Measurements from ENCODE around the gene SPNS1.

SPNS1 gene

DNA sequence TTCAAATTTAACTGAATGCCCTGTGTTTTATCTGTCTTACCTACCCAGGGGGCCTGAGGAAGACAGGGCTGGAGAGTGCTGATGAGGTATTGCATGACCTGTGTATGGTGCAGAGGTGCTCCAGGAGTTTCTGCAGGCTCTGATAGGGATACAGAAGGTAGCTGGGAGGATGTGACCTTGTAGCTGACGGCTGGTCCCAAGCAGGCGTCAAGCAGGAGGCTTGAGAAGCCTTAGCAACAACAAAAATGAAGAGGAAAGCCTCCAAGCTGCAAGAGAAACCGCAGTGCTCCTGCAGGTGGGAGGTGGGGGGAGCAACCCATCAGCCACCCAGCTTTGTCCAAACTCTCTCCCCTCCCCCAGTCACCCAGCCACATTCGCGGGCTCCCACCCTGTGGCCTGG, 50.6 kb downstream of the SPNS1 start:
- H3K4me3 ChIP-seq (ENCODE audit: low read depth, low read length) = no peak overlapping the region
- no peak for TF ChIP-seq CTCF (IDR thresholded peaks at IDR 0.05; ENCODE audit: low read depth, low read length, missing control alignments)
- DNase-seq (ENCODE audit: low read depth) = no peak

DNA sequence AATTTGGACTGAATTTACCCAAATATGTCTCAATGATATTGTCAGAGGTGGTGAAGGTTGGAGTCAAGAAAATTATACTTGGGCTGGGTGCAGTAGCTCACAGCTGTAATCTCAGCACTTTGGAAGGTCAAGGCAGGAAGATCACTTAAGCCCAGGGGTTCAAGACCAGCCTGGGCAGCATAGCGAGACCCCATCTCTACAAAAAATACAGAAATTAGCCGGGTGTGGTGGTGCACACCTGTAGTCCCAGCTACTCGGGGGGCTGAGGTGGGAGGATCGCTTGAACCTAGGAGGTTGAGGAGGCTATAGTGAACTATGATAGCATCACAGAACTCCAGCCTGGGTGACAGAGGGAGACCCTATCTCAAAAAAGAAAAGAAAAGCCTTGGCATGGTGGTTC, 51.2 kb downstream of the SPNS1 start:
- TF ChIP-seq CTCF (IDR thresholded peaks at IDR 0.05; ENCODE audit: low read depth, low read length, missing control alignments) = no peak
- no peak overlapping the region for H3K4me3 ChIP-seq (ENCODE audit: low read depth, low read length)

DNA sequence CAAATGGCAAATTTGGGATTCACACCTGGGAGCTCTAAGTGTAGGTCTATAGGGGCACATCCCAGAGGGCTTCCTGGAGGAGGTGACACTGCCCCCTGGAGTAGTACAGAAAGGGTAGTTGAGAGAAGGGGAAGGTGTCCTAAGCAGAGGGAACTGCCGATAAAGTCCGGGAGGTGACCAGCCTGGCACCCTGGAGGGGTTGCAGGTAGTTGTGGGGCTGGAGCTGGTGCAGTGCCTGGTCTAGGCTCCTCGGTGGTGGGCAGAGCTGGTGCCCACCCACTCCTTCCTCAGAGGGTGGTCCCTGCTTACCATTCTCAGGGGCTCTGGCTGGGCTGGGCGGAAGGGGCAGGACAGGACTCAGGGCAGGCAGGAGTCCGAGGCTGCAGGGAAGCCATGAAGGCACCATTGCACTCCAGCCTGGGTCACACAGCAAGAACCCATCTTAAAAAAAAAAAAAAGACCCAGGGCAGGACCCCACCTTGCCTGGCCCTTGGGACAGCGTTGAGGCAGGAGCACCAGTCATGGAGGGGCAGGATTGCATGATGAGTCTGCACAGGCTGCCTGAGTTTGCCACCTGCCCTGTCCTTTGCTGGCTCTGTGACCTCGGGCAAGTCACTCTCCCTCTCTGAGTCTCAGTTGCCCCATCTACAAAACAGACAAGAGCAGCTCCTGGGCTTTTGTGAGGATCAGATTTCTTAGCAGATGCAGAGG, 54.0 kb downstream of the SPNS1 start:
- no peak for TF ChIP-seq CTCF (IDR thresholded peaks at IDR 0.05; ENCODE audit: low read depth, low read length, missing control alignments)

More for the DNA sequence above, 51.2 kb downstream of the SPNS1 start:
- no peak for DNase-seq (ENCODE audit: low read depth)

GRCh38 chr16:29029168-29029994, 54.8 kb downstream of the SPNS1 start:
- H3K4me3 ChIP-seq (ENCODE audit: low read depth, low read length) = no peak overlapping the region
- no peak for TF ChIP-seq CTCF (IDR thresholded peaks at IDR 0.05; ENCODE audit: low read depth, low read length, missing control alignments)
- no peak for DNase-seq (ENCODE audit: low read depth)

More for the DNA sequence above, 54.0 kb downstream of the SPNS1 start:
- no peak for DNase-seq (ENCODE audit: low read depth)
- H3K4me3 ChIP-seq (ENCODE audit: low read depth, low read length) = no peak overlapping the region

DNA sequence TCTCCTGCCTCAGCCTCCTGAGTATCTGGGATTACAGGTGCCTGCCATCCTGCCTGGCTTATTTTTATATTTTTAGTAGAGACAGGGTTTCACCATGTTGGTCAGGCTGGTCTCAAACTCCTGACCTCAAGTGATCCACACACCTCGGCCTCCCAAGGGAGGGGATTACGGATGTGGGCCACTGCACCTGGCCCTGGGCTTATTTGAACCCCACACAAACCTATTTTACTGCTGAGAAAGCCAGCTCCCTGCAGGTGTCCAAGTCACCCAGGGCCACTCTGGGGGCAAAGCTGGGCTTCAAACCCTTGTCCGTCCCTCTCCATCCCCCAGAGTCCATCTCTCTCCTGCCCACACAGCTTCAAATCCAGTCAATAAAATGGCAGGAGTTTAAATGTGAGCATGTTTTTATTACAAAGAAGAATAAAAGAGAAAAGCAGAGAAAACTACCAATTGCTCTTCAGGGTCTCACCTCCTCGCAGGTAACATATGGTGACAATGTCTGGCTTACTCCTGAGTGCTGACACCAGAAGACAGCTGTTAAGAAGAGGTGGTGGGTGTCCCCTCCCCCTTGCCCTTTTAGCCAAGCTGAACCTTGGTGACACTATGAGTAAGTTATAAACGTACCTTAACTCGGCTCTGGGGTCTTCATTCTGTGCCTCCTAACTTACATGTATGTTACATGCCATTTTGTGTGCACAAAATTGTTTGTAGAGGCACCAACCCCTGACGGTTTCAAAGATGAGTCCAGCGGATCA, 55.7 kb downstream of the SPNS1 start:
- no peak for DNase-seq (ENCODE audit: low read depth)
- no peak for TF ChIP-seq CTCF (IDR thresholded peaks at IDR 0.05; ENCODE audit: low read depth, low read length, missing control alignments)
- H3K4me3 ChIP-seq (ENCODE audit: low read depth, low read length) = no peak overlapping the region
